ENCODE results near the gene ZNF638.
"Not testable (repeated sequence)": the region's sequence is repeated elsewhere in the genome, so short reads cannot be mapped to it uniquely, and the experiment has no call there.

The ZNF638 gene

DNA sequence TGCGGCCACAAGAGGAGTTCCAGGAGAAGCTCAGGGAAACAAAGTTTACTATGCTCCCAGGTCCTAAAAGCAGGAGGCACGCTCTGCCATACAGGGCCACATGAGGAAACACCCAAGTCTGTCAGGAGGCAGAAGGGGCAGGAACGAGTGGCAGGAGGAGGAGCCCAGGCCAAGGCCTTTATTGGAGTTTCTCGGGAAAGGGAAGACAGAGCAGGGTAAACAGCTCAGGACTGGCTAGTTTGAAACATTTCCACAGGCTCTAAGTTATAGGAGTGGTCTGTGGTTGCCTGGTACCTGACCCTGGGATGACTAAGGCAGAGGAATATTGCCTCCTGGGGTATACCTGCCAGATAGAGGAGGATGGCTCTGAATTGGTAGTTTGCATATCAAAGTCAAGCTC is 3.7 kb upstream of the ZNF638 start:
- Histone ChIP-seq H3K9me2 (replicated peaks; ENCODE audit: insufficient read depth, low read length) (no peaks in the 10 kb centered on the region), H3F3A (ENCODE audit: insufficient read depth) (no peaks in the 10 kb centered on the region), H3K4me3 (ENCODE audit: insufficient read depth, low read length, poor library complexity, severe bottlenecking) (no peak overlapping the region), H3K27me3 (ENCODE audit: low read length) (no peaks in the 10 kb centered on the region), H3K9me3 (ENCODE audit: insufficient read depth, low read length) (no peaks in the 10 kb centered on the region), H3K9ac (ENCODE audit: low read length) (no peak overlapping the region), H2AFZ (ENCODE audit: low read depth, low read length, severe bottlenecking) (no peak overlapping the region), H3K36me3 (ENCODE audit: low read length) (no peaks in the 10 kb centered on the region), H4K20me1 (ENCODE audit: low read depth, low read length) (peaks cover 3% of the 10 kb centered on the region; the same call in 1 of the 2 replicates), H3K4me2 (ENCODE audit: low read depth, low read length, poor library complexity, severe bottlenecking) (no peak overlapping the region), H3K27ac (ENCODE audit: low read depth, low read length) (no peak overlapping the region), H3K79me2 (ENCODE audit: insufficient read depth, low read length) (peaks cover 13% of the 10 kb centered on the region)
- TF ChIP-seq EZH2phosphoT487 (conservative IDR thresholded peaks at IDR 0.05; ENCODE audit: low read length): no peak
- TF ChIP-seq, protein P1, sequence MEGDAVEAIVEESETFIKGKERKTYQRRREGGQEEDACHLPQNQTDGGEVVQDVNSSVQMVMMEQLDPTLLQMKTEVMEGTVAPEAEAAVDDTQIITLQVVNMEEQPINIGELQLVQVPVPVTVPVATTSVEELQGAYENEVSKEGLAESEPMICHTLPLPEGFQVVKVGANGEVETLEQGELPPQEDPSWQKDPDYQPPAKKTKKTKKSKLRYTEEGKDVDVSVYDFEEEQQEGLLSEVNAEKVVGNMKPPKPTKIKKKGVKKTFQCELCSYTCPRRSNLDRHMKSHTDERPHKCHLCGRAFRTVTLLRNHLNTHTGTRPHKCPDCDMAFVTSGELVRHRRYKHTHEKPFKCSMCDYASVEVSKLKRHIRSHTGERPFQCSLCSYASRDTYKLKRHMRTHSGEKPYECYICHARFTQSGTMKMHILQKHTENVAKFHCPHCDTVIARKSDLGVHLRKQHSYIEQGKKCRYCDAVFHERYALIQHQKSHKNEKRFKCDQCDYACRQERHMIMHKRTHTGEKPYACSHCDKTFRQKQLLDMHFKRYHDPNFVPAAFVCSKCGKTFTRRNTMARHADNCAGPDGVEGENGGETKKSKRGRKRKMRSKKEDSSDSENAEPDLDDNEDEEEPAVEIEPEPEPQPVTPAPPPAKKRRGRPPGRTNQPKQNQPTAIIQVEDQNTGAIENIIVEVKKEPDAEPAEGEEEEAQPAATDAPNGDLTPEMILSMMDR (IDR thresholded peaks at IDR 0.05; ENCODE audit: insufficient read depth, low read length, poor library complexity, severe bottlenecking): no peak

DNA sequence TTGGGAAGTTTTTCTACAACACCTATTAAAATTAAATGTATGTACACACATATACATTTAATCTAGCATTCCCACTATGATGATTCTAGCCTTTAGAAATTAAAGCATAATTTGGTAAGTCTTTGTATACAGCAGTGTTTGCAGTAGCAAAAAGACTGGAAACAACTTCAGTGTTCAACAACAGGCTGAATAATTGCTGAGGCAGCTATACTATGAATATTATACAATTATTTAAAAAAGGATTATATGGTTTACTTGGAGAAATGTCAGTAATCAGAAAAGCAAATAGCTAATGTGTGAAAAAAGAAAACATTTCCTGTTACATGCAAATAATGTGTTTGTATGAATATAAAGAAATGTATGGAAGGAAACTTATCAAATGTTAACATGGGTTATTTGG is 1.4 kb upstream of the ZNF638 start:
- no peak overlapping the region for H3K4me3 ChIP-seq (ENCODE audit: insufficient read depth, low read length, poor library complexity, severe bottlenecking)
- H3K36me3 ChIP-seq (ENCODE audit: low read length): 0 out of 2 replicates have a peak, but pooled peaks cover 4% of the 10 kb centered on the region
- no peak overlapping the region for H3K4me2 ChIP-seq (ENCODE audit: low read depth, low read length, poor library complexity, severe bottlenecking)
- H3K9me2 ChIP-seq (replicated peaks; ENCODE audit: insufficient read depth, low read length): no peaks in the 10 kb centered on the region
- no peak overlapping the region for H3K9ac ChIP-seq (ENCODE audit: low read length)
- peaks cover 12% of the 10 kb centered on the region; the same call in 1 of the 2 replicates for H4K20me1 ChIP-seq (ENCODE audit: low read depth, low read length)
- H3K27me3 ChIP-seq (ENCODE audit: low read length): no peaks in the 10 kb centered on the region
- H3K79me2 ChIP-seq (ENCODE audit: insufficient read depth, low read length): peaks cover 36% of the 10 kb centered on the region
- TF ChIP-seq, protein P1 (IDR thresholded peaks at IDR 0.05; ENCODE audit: insufficient read depth, low read length, poor library complexity, severe bottlenecking): no peak
- TF ChIP-seq EZH2phosphoT487 (conservative IDR thresholded peaks at IDR 0.05; ENCODE audit: low read length): no peak
- H3K9me3 ChIP-seq (ENCODE audit: insufficient read depth, low read length): no peaks in the 10 kb centered on the region
- no peak overlapping the region for H2AFZ ChIP-seq (ENCODE audit: low read depth, low read length, severe bottlenecking)
- H3F3A ChIP-seq (ENCODE audit: insufficient read depth): no peaks in the 10 kb centered on the region
- H3K27ac ChIP-seq (ENCODE audit: low read depth, low read length): no peak overlapping the region

DNA sequence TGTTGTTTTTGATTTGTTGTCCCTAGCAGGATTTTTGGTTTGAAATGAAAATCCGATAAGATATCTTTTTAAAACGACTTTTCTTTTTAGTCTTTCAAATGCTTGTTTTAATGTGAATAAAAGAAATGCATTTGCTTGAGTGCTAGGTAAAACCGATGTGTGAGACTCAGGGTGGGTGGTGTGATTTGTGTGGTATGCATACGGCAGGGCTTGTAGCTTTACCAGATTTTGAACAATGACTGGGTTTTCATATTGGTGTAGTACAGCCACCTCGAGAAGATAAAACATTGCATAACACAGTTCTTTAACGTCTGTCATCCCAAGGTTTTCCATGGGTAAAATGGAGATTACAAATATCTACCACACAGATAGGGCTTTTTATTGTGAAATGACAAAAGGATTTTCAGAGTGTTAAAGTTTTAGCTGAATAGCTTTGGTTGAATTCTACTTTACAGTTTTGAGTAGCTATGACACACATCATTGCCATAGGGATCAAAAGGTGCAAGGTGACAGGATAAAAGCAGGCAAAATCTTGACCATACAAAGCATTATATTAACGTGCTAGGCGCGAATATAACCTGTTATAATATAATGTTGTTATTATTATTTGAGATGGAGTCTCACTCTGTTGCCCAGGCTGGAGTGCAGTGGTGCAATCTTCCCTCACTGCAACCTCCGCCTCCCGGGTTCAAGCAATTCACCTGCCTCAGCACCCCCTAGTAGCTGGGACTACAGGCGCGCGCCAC is 824 bp upstream of the ZNF638 start:
- peaks cover 16% of the 10 kb centered on the region for H4K20me1 ChIP-seq (ENCODE audit: low read depth, low read length)
- H3K36me3 ChIP-seq (ENCODE audit: low read length): peaks cover 4% of the 10 kb centered on the region; the same call in 1 of the 2 replicates
- H3K9me2 ChIP-seq (replicated peaks; ENCODE audit: insufficient read depth, low read length): no peaks in the 10 kb centered on the region
- H2AFZ ChIP-seq (ENCODE audit: low read depth, low read length, severe bottlenecking): peak overlapping the region; percentile 92
- TF ChIP-seq EZH2phosphoT487 (conservative IDR thresholded peaks at IDR 0.05; ENCODE audit: low read length): no peak
- TF ChIP-seq, protein P1 (IDR thresholded peaks at IDR 0.05; ENCODE audit: insufficient read depth, low read length, poor library complexity, severe bottlenecking): no peak
- peak overlapping the region; percentile 47 for H3K4me2 ChIP-seq (ENCODE audit: low read depth, low read length, poor library complexity, severe bottlenecking)
- no peaks in the 10 kb centered on the region for H3K27me3 ChIP-seq (ENCODE audit: low read length)
- H3K9me3 ChIP-seq (ENCODE audit: insufficient read depth, low read length): no peaks in the 10 kb centered on the region
- H3K27ac ChIP-seq (ENCODE audit: low read depth, low read length): no peak overlapping the region
- peaks cover 42% of the 10 kb centered on the region for H3K79me2 ChIP-seq (ENCODE audit: insufficient read depth, low read length)
- no peaks in the 10 kb centered on the region for H3F3A ChIP-seq (ENCODE audit: insufficient read depth)
- peak overlapping the region; percentile 50 for H3K4me3 ChIP-seq (ENCODE audit: insufficient read depth, low read length, poor library complexity, severe bottlenecking)
- peak overlapping the region; percentile 83 for H3K9ac ChIP-seq (ENCODE audit: low read length)

DNA sequence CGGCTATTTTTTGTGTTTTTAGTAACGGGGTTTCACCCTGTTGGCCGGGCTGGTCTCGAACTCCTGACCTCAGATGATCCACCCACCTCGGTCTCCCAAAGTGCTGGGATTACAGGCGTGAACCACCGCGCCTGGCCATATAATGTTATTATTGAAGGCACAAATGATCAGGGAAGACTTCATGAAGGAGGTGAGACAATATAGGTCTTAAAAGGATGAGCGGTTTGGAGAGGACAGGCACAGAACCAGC is 326 bp upstream of the ZNF638 start:
- peaks cover 47% of the 10 kb centered on the region for H3K79me2 ChIP-seq (ENCODE audit: insufficient read depth, low read length)
- H3K9me3 ChIP-seq (ENCODE audit: insufficient read depth, low read length); H3K27ac ChIP-seq (ENCODE audit: low read depth, low read length); H3K36me3 ChIP-seq (ENCODE audit: low read length); H3K9me2 ChIP-seq (replicated peaks; ENCODE audit: insufficient read depth, low read length); H3K27me3 ChIP-seq (ENCODE audit: low read length); H3F3A ChIP-seq (ENCODE audit: insufficient read depth): not testable (repeated sequence)
- peak overlapping the region; percentile 47 for H3K4me2 ChIP-seq (ENCODE audit: low read depth, low read length, poor library complexity, severe bottlenecking)
- peak overlapping the region; percentile 83 for H3K9ac ChIP-seq (ENCODE audit: low read length)
- peaks cover 16% of the 10 kb centered on the region for H4K20me1 ChIP-seq (ENCODE audit: low read depth, low read length)
- peak overlapping the region; percentile 50 for H3K4me3 ChIP-seq (ENCODE audit: insufficient read depth, low read length, poor library complexity, severe bottlenecking)
- peak overlapping the region; percentile 92 for H2AFZ ChIP-seq (ENCODE audit: low read depth, low read length, severe bottlenecking)
